Breast epithelium (tissue), 3 donors: Measurements from ENCODE around the gene PADI2.

Experiments used
- CTCF ChIP-seq, 3 donors: fragments of 450-650 bp; IDR thresholded peaks; one replicate each; pipeline ENCODE4 v1.5.1; 2016 to 2017; ENCODE audit warnings: antibody characterized with exemption in 3 of 3, mild to moderate bottlenecking in 3 of 3, moderate library complexity in 3 of 3
- POLR2A ChIP-seq: fragments of 450-650 bp; IDR thresholded peaks from one replicate; pipeline ENCODE4 v1.6.1; 2016; ENCODE audit warnings: antibody characterized with exemption, mild to moderate bottlenecking, moderate library complexity

GRCh38 chr1:17021896-17022295 is 97.4 kb downstream of the PADI2 start:
- TF ChIP-seq POLR2A = no peak
- no peak for TF ChIP-seq CTCF (IDR thresholded peaks at IDR 0.05)
